GM20431 (cell line): Measurements from ENCODE around the gene UNCX.

ENCODE experiments used
- in situ Hi-C: fragments of 300-500 bp; cut with MseI, MboI; formaldehyde crosslinking; loops from one replicate; pipeline ENCODE4 v1.15.0; 2020; ENCODE audit warnings: low sequenced_read_pairs; ENCODE audit not compliant: unreplicated experiment

UNCX gene

GRCh38 chr7:1241603-1242255 lies 9.1 kb downstream of the UNCX start:
- in situ Hi-C loops: no loop called here

- in situ Hi-C loops: no loop called here
These were observed 9.6 kb downstream of the UNCX start for GRCh38 chr7:1242256-1242605.

GRCh38 chr7:1242606-1243289 lies 10.1 kb downstream of the UNCX start:
- in situ Hi-C loops: no loop called here

- in situ Hi-C loops: no loop called here
These were observed 10.8 kb downstream of the UNCX start for GRCh38 chr7:1243290-1243963.

- in situ Hi-C loops: no loop called here
These were observed 11.3 kb downstream of the UNCX start for GRCh38 chr7:1243964-1244416.

GRCh38 chr7:1244700-1245523 lies 12.2 kb downstream of the UNCX start:
- in situ Hi-C loops: no loop called here

GRCh38 chr7:1245524-1246050 lies 12.9 kb downstream of the UNCX start:
- in situ Hi-C loops: no loop called here

- in situ Hi-C loops: no loop called here
These were observed 13.6 kb downstream of the UNCX start for GRCh38 chr7:1246160-1246870.

- in situ Hi-C loops: no loop called here
These were observed 14.3 kb downstream of the UNCX start for GRCh38 chr7:1246871-1247526.

GRCh38 chr7:1247527-1248041 lies 14.9 kb downstream of the UNCX start:
- in situ Hi-C loops: no loop called here

- in situ Hi-C loops: no loop called here
These were observed 15.7 kb downstream of the UNCX start for GRCh38 chr7:1248143-1248915.

- in situ Hi-C loops: no loop called here
These were observed 16.4 kb downstream of the UNCX start for GRCh38 chr7:1248916-1249581.

GRCh38 chr7:1249731-1250130 lies 17.1 kb downstream of the UNCX start:
- in situ Hi-C loops: no loop called here

GRCh38 chr7:1250901-1251300 lies 18.2 kb downstream of the UNCX start:
- in situ Hi-C loops: no loop called here

GRCh38 chr7:1251796-1252539 lies 19.3 kb downstream of the UNCX start:
- in situ Hi-C loops: no loop called here

GRCh38 chr7:1252540-1253090 lies 19.9 kb downstream of the UNCX start:
- in situ Hi-C loops: no loop called here

GRCh38 chr7:1253681-1254181 lies 21.1 kb downstream of the UNCX start:
- in situ Hi-C loops: no loop called here
